ENCODE measurements around the gene APP.

The APP gene

GRCh38 chr21:25999921-26000582, 170.5 kb downstream of the APP start:
- no peak for ATAC-seq
- TF ChIP-seq ZNF8 (CRISPR knock-in tag; IDR thresholded peaks at IDR 0.05) = no peak

DNA sequence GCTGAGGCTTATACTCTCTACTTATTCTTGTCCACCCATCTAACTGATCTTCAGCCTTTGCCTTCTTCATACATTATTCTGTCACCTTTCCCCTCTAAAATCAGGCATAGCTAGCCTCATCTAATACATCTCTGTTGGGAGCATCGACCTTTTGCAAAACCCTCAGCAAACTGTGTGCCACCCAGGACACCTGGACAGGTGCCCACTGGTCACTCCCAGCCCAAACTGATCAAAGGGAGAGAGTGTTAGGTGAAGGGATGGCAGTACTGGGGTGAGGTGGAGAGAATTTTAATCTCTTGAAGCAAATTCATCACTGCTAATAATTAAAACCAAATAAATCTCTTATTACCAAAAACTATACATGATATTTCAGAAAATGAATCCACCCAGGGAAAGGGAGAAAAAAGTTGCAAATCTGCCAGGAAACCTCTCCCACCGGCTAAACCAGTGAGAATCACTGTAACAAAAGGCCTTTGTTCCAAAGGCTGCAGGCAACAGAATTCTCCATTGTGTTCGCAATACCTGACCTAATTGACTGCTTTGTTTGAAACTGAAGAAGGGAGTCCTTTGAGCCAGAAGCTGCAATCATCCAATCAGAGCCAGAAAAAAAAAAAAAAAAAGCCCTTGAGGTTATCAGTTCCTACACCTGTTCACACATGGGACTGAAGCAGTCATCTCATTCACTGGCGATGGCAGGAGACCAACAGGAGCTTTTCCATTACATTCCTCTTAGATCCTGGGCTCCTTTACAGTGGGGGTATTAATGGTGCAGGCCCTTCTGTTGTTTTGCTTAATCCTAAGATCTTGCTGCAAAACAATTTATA, 172.6 kb downstream of the APP start:
- no peak for ATAC-seq
- no peak for TF ChIP-seq ZNF565 (CRISPR knock-in tag; conservative IDR thresholded peaks at IDR 0.05; ENCODE audit: low read depth)
- TF ChIP-seq ARNTL (CRISPR knock-in tag; IDR thresholded peaks at IDR 0.05; ENCODE audit: borderline replicate concordance, low read depth) = no peak
- TF ChIP-seq RARB (CRISPR knock-in tag; IDR thresholded peaks at IDR 0.05) = no peak
- TF ChIP-seq, protein P1, sequence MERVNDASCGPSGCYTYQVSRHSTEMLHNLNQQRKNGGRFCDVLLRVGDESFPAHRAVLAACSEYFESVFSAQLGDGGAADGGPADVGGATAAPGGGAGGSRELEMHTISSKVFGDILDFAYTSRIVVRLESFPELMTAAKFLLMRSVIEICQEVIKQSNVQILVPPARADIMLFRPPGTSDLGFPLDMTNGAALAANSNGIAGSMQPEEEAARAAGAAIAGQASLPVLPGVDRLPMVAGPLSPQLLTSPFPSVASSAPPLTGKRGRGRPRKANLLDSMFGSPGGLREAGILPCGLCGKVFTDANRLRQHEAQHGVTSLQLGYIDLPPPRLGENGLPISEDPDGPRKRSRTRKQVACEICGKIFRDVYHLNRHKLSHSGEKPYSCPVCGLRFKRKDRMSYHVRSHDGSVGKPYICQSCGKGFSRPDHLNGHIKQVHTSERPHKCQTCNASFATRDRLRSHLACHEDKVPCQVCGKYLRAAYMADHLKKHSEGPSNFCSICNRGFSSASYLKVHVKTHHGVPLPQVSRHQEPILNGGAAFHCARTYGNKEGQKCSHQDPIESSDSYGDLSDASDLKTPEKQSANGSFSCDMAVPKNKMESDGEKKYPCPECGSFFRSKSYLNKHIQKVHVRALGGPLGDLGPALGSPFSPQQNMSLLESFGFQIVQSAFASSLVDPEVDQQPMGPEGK (CRISPR knock-in tag; IDR thresholded peaks at IDR 0.05; ENCODE audit: borderline replicate concordance) = no peak
- TF ChIP-seq PPARA (CRISPR knock-in tag; IDR thresholded peaks at IDR 0.05; ENCODE audit: borderline replicate concordance) = no peak
- TF ChIP-seq GLIS3 (CRISPR knock-in tag; IDR thresholded peaks at IDR 0.05) = no peak
- no peak for TF ChIP-seq CSRNP3 (CRISPR knock-in tag; IDR thresholded peaks at IDR 0.05)
- no peak for TF ChIP-seq SNAI2 (CRISPR knock-in tag; IDR thresholded peaks at IDR 0.05)
- TF ChIP-seq OSR1 (CRISPR knock-in tag; IDR thresholded peaks at IDR 0.05) = no peak
- no peak for TF ChIP-seq CREB5 (CRISPR knock-in tag; IDR thresholded peaks at IDR 0.05; ENCODE audit: low read depth)
- TF ChIP-seq ESRRG (CRISPR knock-in tag; IDR thresholded peaks at IDR 0.05) = no peak
- no peak for TF ChIP-seq TCF4 (CRISPR knock-in tag; IDR thresholded peaks at IDR 0.05; ENCODE audit: borderline replicate concordance)
- no peak for TF ChIP-seq TSHZ2 (CRISPR knock-in tag; IDR thresholded peaks at IDR 0.05)
- TF ChIP-seq CSDC2 (CRISPR knock-in tag; IDR thresholded peaks at IDR 0.05) = no peak

DNA sequence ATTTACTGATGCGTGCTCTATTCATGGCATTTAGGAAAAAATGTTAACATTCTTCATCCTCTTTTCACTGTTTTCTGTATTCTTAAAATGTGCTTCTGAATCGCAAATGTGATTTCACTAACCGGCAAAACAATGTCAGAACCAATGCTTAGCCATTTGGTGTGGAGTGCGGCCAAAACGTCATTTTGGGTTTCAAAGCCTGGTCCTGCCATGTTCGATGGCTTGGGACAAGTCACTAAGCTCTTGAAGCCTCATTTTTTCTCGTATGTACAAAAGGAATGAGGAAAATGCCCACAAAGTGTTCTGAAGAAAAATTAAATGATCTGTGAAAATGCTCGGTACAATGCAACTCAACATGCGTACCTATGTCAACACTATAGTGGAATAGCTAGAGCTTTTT, 175.3 kb downstream of the APP start:
- ATAC-seq = no peak
- TF ChIP-seq PPARA (CRISPR knock-in tag; IDR thresholded peaks at IDR 0.05; ENCODE audit: borderline replicate concordance) (no peak), ZNF8 (CRISPR knock-in tag; IDR thresholded peaks at IDR 0.05) (no peak), CSDC2 (CRISPR knock-in tag; IDR thresholded peaks at IDR 0.05) (no peak)
- TF ChIP-seq, protein P1 (CRISPR knock-in tag; IDR thresholded peaks at IDR 0.05; ENCODE audit: borderline replicate concordance) = no peak

DNA sequence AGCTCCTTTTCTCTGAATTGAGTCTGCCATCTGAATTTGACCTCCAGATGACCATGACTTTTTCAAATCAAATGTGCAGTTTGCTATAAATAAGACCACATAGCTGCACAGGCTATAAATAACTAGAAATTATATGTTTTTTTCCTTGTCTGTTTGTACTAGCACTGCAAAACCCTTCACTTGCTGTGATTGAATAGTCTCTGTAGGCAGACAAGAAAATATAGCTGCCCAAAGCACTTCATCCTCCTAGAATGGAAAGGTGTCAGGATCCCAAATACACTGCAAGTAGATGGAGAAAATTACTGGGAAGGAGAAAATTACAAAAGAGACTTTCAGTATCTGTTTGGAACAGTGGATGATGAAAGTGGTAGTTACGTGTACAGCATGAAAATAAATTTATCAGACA, 175.8 kb downstream of the APP start:
- ATAC-seq = no peak

More for the DNA sequence above, 175.8 kb downstream of the APP start:
- TF ChIP-seq TCF4 (CRISPR knock-in tag; IDR thresholded peaks at IDR 0.05; ENCODE audit: borderline replicate concordance) (no peak), GLIS3 (CRISPR knock-in tag; IDR thresholded peaks at IDR 0.05) (no peak)
- TF ChIP-seq, protein P2, sequence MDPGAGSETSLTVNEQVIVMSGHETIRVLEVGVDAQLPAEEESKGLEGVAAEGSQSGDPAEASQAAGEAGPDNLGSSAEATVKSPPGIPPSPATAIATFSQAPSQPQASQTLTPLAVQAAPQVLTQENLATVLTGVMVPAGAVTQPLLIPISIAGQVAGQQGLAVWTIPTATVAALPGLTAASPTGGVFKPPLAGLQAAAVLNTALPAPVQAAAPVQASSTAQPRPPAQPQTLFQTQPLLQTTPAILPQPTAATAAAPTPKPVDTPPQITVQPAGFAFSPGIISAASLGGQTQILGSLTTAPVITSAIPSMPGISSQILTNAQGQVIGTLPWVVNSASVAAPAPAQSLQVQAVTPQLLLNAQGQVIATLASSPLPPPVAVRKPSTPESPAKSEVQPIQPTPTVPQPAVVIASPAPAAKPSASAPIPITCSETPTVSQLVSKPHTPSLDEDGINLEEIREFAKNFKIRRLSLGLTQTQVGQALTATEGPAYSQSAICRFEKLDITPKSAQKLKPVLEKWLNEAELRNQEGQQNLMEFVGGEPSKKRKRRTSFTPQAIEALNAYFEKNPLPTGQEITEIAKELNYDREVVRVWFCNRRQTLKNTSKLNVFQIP (CRISPR knock-in tag; IDR thresholded peaks at IDR 0.05; ENCODE audit: borderline replicate concordance, low read depth) = no peak
